ENCODE data around the gene LCE1C.

DNA sequence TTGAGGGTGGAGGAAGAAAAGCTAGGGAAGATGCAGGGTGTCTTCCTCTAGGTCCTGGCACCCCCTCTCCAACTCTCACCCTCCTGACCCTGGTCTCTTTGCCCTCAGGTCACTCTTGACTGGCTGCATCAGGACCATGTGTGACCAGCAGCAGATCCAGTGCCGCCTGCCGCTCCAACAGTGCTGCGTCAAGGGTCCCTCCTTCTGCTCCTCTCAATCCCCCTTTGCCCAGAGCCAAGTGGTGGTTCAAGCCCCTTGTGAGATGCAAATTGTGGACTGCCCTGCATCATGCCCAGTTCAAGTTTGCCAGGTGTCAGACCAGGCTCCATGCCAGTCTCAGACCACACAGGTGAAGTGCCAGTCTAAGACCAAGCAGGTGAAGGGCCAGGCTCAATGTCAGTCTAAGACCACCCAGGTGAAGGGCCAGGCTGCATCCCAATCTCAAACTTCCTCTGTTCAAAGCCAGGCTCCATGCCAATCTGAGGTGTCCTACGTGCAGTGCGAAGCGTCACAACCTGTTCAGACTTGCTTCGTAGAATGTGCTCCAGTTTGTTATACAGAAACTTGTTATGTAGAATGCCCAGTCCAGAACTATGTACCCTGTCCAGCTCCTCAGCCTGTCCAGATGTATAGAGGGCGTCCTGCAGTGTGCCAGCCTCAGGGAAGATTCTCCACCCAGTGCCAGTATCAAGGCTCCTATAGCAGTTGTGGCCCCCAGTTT is 46.8 kb downstream of the LCE1C start:
- TF ChIP-seq ZFX (IDR thresholded peaks at IDR 0.05; ENCODE audit: borderline replicate concordance): no peak
- TF ChIP-seq, protein P1, sequence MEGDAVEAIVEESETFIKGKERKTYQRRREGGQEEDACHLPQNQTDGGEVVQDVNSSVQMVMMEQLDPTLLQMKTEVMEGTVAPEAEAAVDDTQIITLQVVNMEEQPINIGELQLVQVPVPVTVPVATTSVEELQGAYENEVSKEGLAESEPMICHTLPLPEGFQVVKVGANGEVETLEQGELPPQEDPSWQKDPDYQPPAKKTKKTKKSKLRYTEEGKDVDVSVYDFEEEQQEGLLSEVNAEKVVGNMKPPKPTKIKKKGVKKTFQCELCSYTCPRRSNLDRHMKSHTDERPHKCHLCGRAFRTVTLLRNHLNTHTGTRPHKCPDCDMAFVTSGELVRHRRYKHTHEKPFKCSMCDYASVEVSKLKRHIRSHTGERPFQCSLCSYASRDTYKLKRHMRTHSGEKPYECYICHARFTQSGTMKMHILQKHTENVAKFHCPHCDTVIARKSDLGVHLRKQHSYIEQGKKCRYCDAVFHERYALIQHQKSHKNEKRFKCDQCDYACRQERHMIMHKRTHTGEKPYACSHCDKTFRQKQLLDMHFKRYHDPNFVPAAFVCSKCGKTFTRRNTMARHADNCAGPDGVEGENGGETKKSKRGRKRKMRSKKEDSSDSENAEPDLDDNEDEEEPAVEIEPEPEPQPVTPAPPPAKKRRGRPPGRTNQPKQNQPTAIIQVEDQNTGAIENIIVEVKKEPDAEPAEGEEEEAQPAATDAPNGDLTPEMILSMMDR (IDR thresholded peaks at IDR 0.05): no peak
